Spleen (tissue), 7 donors: ENCODE data around the gene KMT2A.

Experiments
- CTCF ChIP-seq, 11 experiments: fragments of 200-600 bp in 7 of 11; fragments of 450-650 bp in 4 of 11; sonication (generic) in 4 of 11; IDR thresholded peaks in 8 of 11; conservative IDR thresholded peaks in 3 of 11; 1 replicate in 7 of 11; 2 replicates in 4 of 11; pipeline versions ENCODE4 v1.4.0 to v1.8.0; 2016 to 2021; ENCODE audit warnings: antibody characterized with exemption in 11 of 11, inconsistent platforms in 4 of 11, mild to moderate bottlenecking in 1 of 11
- POLR2A ChIP-seq, 3 donors: fragments of 450-650 bp; IDR thresholded peaks; one replicate each; pipeline ENCODE4 v1.5.1; 2017; ENCODE audit warnings: antibody characterized with exemption in 3 of 3, mild to moderate bottlenecking in 1 of 3
- donor health status: DM: no; HTN: no; CAD: no; lungs with moderate emphysema.
- donor health status: DM: no; HTN: no; CAD: no.
- donor health status: DM: no; HTN: no; CAD: no.

GRCh38 chr11:118544010-118544646 is 107.8 kb downstream of the KMT2A start:
- no peak for TF ChIP-seq CTCF (IDR thresholded peaks at IDR 0.05 in 8 of 11, conservative IDR thresholded peaks at IDR 0.05 in 3 of 11)
- no peak for TF ChIP-seq POLR2A (IDR thresholded peaks at IDR 0.05)
